Thyroid gland (tissue), 4 donors: ENCODE measurements around the gene TTC12. TPM values are rescaled to one million over a fixed set of nuclear protein-coding genes. Genes with fewer than 3 reads are reported as not detected.

ENCODE experiments used
- DNase-seq, 2 donors: peaks; one replicate each; pipeline ENCODE4 v3.0.0-alpha.2; 2019
- H3K27ac ChIP-seq, 3 donors: fragments of 200-600 bp; sonication (generic); 1 replicate in 2 of 3; 2 replicates in 1 of 3; pipeline ENCODE4 v1.5.1; 2016 to 2019; ENCODE audit warnings: mild to moderate bottlenecking in 1 of 3, moderate library complexity in 1 of 3
- H3K27me3 ChIP-seq: fragments of 200-600 bp; sonication (generic); one replicate; pipeline ENCODE4 v1.5.1; 2019
- H3K36me3 ChIP-seq, 2 donors: fragments of 200-600 bp; sonication (generic); one replicate each; pipeline ENCODE4 v1.5.1; 2016 to 2019
- H3K4me1 ChIP-seq, 2 donors: fragments of 200-600 bp; sonication (generic); one replicate each; pipeline ENCODE4 v1.5.1; 2017 to 2019
- H3K4me3 ChIP-seq, 3 donors: fragments of 200-600 bp; sonication (generic); replicated peaks in 1 of 3; 1 replicate in 2 of 3; 2 replicates in 1 of 3; pipeline ENCODE4 v1.5.1; 2016; ENCODE audit warnings: mild to moderate bottlenecking in 1 of 3
- H3K9me3 ChIP-seq: fragments of 200-600 bp; sonication (generic); one replicate; pipeline ENCODE4 v1.5.1; 2017
- CTCF ChIP-seq, 6 experiments: fragments of 200-600 bp in 3 of 6; fragments of 450-650 bp in 3 of 6; sonication (generic) in 3 of 6; IDR thresholded peaks; one replicate each; pipeline ENCODE4 v1.5.1; 2016 to 2019; ENCODE audit warnings: antibody characterized with exemption in 6 of 6, mild to moderate bottlenecking in 2 of 6, inconsistent platforms in 1 of 6, moderate library complexity in 1 of 6
- POLR2A ChIP-seq, 2 donors: fragments of 450-650 bp; IDR thresholded peaks; one replicate each; pipeline ENCODE4 v1.6.1; 2017; ENCODE audit warnings: antibody characterized with exemption in 2 of 2, mild to moderate bottlenecking in 2 of 2, moderate library complexity in 1 of 2
- WGBS, 2 donors: methylation state at CpG; one replicate each; pipeline ENCODE4 v1.1.5; 2017; 5-methylcytosine and 5-hydroxymethylcytosine counted together
- intact Hi-C: fragments of 100-400 bp; cut with DNase I; formaldehyde crosslinking; loops from one replicate; pipeline ENCODE4 v1.15.1; 2023
- total RNA-seq, 4 donors: library from RNA; depleted of rRNA; stranded (reverse); fragments of >200 nt; gene quantifications; one replicate each; pipeline ENCODE4 v1.2.3, GENCODE V29; 2016

Gene TTC12
- total RNA-seq, 4 donors from 2014 or later = 30.8 to 45.6 (median 36.8) TPM

DNA sequence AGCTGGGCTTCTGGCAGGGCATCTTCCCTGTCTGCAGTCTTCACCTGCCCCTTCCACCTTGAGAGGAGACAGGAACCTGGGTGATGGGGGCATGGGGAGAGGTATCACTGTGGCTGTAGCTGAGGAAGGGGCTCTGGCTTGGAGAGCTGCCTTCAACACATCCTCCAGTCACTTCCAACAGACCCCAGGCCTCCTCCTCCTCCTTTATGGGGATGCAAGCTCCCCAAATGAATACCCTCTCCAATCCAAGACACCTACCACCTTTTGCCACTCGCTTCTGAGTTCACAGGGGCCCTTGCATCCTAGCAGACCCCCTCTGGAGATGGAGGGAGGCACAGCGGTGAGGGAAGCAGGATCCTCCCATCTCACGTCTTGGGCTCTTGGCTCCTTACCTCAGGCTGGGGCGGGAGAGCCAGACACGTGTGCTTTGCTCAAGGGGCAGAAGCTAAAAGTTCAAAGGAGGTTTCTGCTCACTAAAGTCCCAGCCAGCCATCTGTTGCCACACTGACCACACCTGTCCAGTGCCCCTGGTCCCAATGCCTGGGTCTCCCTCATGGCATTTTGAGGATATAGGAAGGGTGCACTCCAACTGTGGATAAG lies 86.3 kb downstream of the TTC12 start:
- no peak for DNase-seq
- no peaks in the 10 kb centered on the region for H3K9me3 ChIP-seq
- TF ChIP-seq POLR2A (IDR thresholded peaks at IDR 0.05) (no peak), CTCF (IDR thresholded peaks at IDR 0.05) (no peak)
- intact Hi-C loops = no loop called here
- no peak overlapping the region for H3K4me3 ChIP-seq
- no peak overlapping the region for H3K27ac ChIP-seq
- H3K27me3 ChIP-seq = no peaks in the 10 kb centered on the region
- H3K36me3 ChIP-seq = no peaks in the 10 kb centered on the region
- WGBS, 2 donors = 64 to 89% methylated on average over 5 of the region's 5 CpGs
- H3K4me1 ChIP-seq = peaks cover 8 to 12% of the 10 kb centered on the region in 2 donors

- peak; percentile 97 to 98 for DNase-seq
- no peak for TF ChIP-seq CTCF (IDR thresholded peaks at IDR 0.05)
- TF ChIP-seq POLR2A (IDR thresholded peaks at IDR 0.05) = no peak
- peaks cover 8 to 12% of the 10 kb centered on the region in 2 donors for H3K4me1 ChIP-seq
- no peak overlapping the region for H3K27ac ChIP-seq
- 0 to 17% methylated on average over 1 to 2 of the region's 2 CpGs for WGBS, 2 donors
- H3K9me3 ChIP-seq = no peaks in the 10 kb centered on the region
- H3K27me3 ChIP-seq = no peaks in the 10 kb centered on the region
- intact Hi-C loops = no loop called here
- H3K36me3 ChIP-seq = no peaks in the 10 kb centered on the region
- H3K4me3 ChIP-seq = no peak overlapping the region
Measured at GRCh38 chr11:113401718-113402117, 87.3 kb downstream of the TTC12 start.

DNA sequence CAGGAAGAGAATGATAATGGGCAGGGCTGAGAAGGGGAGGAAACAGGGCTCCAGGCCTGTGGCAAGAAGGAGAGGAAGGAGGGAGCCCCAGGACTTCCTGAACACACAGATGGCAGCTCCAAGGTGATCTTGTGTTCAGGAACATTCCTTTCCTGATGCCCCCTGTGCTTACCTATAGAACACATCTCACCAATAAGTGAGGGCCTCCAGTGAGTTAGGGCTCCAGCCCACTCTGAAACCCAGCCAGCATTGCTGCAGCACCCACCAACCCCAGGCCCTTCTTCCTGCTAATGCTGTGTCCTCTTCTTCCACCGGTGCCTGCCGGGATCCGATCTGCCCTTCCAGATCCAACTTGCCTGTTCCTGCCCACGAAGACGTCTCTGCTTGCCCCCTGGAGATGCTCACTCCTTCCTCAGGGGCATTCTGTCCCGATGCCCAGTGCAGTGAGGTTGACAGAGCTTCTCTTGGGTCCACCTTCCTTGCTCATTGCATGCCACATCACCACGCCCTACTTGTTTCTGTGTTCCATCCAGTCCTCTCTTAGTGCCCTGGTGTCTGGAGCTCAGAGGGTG lies 90.6 kb downstream of the TTC12 start:
- Histone ChIP-seq H3K27ac (no peak overlapping the region), H3K9me3 (no peaks in the 10 kb centered on the region), H3K36me3 (no peaks in the 10 kb centered on the region), H3K4me1 (peaks cover under 1 to 3% of the 10 kb centered on the region in 2 donors), H3K4me3 (no peak overlapping the region), H3K27me3 (no peaks in the 10 kb centered on the region)
- WGBS, 2 donors = 87 to 93% methylated on average over 7 of the region's 7 CpGs
- DNase-seq = no peak
- TF ChIP-seq POLR2A (IDR thresholded peaks at IDR 0.05) (no peak), CTCF (IDR thresholded peaks at IDR 0.05) (no peak)
- intact Hi-C loops = no loop called here

GRCh38 chr11:113405724-113406478 lies 91.5 kb downstream of the TTC12 start:
- no peak overlapping the region for H3K4me3 ChIP-seq
- intact Hi-C loops = no loop called here
- no peaks in the 10 kb centered on the region for H3K27me3 ChIP-seq
- TF ChIP-seq POLR2A (IDR thresholded peaks at IDR 0.05) = no peak
- no peak for TF ChIP-seq CTCF (IDR thresholded peaks at IDR 0.05)
- DNase-seq = no peak
- no peak overlapping the region for H3K27ac ChIP-seq
- no peaks in the 10 kb centered on the region for H3K36me3 ChIP-seq
- peaks cover 0 to 3% of the 10 kb centered on the region in 2 donors for H3K4me1 ChIP-seq
- 89 to 94% methylated on average over 6 of the region's 7 CpGs for WGBS, 2 donors
- no peaks in the 10 kb centered on the region for H3K9me3 ChIP-seq

- Histone ChIP-seq H3K4me3 (no peak overlapping the region), H3K36me3 (no peaks in the 10 kb centered on the region), H3K4me1 (no peaks in the 10 kb centered on the region), H3K27ac (no peak overlapping the region), H3K9me3 (no peaks in the 10 kb centered on the region), H3K27me3 (no peaks in the 10 kb centered on the region)
- TF ChIP-seq POLR2A (IDR thresholded peaks at IDR 0.05) (no peak), CTCF (IDR thresholded peaks at IDR 0.05) (no peak)
- intact Hi-C loops = no loop called here
- WGBS, 2 donors = 88 to 96% methylated on average over 3 of the region's 3 CpGs
- DNase-seq = no peak
Measured at GRCh38 chr11:113407163-113407562, 92.8 kb downstream of the TTC12 start.
